ENCODE measurements around the gene SGIP1.

DNA sequence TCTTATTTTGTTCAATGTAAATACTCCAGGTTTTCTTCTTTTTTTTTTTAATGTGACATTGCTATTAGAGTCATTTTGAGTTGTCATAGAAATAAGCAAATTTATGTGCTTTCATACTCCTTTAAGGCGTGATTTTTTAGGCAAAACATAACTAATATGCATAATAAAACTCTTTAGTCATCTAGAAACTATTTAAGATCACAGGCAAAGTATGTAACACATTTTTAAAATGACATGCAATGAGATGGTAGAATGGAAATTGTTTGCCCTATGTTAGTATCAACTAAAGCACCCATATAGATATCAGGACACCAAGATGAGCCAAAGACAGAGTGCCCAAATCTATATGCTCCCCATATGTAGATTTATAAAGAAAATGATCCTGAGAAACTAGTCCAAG lies 41.5 kb upstream of the SGIP1 start:
- TF ChIP-seq, protein P1, sequence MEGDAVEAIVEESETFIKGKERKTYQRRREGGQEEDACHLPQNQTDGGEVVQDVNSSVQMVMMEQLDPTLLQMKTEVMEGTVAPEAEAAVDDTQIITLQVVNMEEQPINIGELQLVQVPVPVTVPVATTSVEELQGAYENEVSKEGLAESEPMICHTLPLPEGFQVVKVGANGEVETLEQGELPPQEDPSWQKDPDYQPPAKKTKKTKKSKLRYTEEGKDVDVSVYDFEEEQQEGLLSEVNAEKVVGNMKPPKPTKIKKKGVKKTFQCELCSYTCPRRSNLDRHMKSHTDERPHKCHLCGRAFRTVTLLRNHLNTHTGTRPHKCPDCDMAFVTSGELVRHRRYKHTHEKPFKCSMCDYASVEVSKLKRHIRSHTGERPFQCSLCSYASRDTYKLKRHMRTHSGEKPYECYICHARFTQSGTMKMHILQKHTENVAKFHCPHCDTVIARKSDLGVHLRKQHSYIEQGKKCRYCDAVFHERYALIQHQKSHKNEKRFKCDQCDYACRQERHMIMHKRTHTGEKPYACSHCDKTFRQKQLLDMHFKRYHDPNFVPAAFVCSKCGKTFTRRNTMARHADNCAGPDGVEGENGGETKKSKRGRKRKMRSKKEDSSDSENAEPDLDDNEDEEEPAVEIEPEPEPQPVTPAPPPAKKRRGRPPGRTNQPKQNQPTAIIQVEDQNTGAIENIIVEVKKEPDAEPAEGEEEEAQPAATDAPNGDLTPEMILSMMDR (IDR thresholded peaks at IDR 0.05; ENCODE audit: low read length), result no peak
- TF ChIP-seq EZH2 (IDR thresholded peaks at IDR 0.05; ENCODE audit: borderline replicate concordance, low read length), result no peak
